ENCODE measurements around the gene HJURP.

HJURP gene

GRCh38 chr2:233816334-233816733 is 38.0 kb downstream of the HJURP start:
- Histone ChIP-seq H3K9ac (ENCODE audit: low read depth in 1 of 2, low read length in 2 of 2) (no peak overlapping the region), H3K4me1 (ENCODE audit: control insufficient read depth in 2 of 2, insufficient read depth in 2 of 2, low read length in 2 of 2) (no peaks in the 10 kb centered on the region), H3K27me3 (ENCODE audit: control insufficient read depth in 2 of 2, insufficient read depth in 2 of 2, low read length in 2 of 2) (peaks cover 0 to 2% of the 10 kb centered on the region in 2 donors), H3K9me3 (ENCODE audit: control insufficient read depth in 2 of 2, low read length in 2 of 2) (no peaks in the 10 kb centered on the region), H3K27ac (ENCODE audit: low read depth in 2 of 2, low read length in 2 of 2) (no peak overlapping the region), H3K4me3 (ENCODE audit: low read length in 2 of 2) (no peak overlapping the region), H3K36me3 (ENCODE audit: control insufficient read depth in 2 of 2, insufficient read depth in 2 of 2, low read length in 2 of 2) (no peaks in the 10 kb centered on the region)

GRCh38 chr2:233815861-233816260 is 38.5 kb downstream of the HJURP start:
- H3K4me3 ChIP-seq (ENCODE audit: low read length in 2 of 2) = no peak overlapping the region
- H3K4me1 ChIP-seq (ENCODE audit: control insufficient read depth in 2 of 2, insufficient read depth in 2 of 2, low read length in 2 of 2) = no peaks in the 10 kb centered on the region
- no peaks in the 10 kb centered on the region for H3K9me3 ChIP-seq (ENCODE audit: control insufficient read depth in 2 of 2, low read length in 2 of 2)
- H3K36me3 ChIP-seq (ENCODE audit: control insufficient read depth in 2 of 2, insufficient read depth in 2 of 2, low read length in 2 of 2) = no peaks in the 10 kb centered on the region
- H3K27me3 ChIP-seq (ENCODE audit: control insufficient read depth in 2 of 2, insufficient read depth in 2 of 2, low read length in 2 of 2) = peaks cover 0 to 2% of the 10 kb centered on the region in 2 donors
- H3K27ac ChIP-seq (ENCODE audit: low read depth in 2 of 2, low read length in 2 of 2) = no peak overlapping the region
- H3K9ac ChIP-seq (ENCODE audit: low read depth in 1 of 2, low read length in 2 of 2) = no peak overlapping the region

GRCh38 chr2:233814056-233814835 is 40.1 kb downstream of the HJURP start:
- Histone ChIP-seq H3K4me3 (ENCODE audit: low read length in 2 of 2) (no peak overlapping the region), H3K36me3 (ENCODE audit: control insufficient read depth in 2 of 2, insufficient read depth in 2 of 2, low read length in 2 of 2) (no peaks in the 10 kb centered on the region), H3K27ac (ENCODE audit: low read depth in 2 of 2, low read length in 2 of 2) (no peak overlapping the region), H3K9ac (ENCODE audit: low read depth in 1 of 2, low read length in 2 of 2) (no peak overlapping the region), H3K9me3 (ENCODE audit: control insufficient read depth in 2 of 2, low read length in 2 of 2) (no peaks in the 10 kb centered on the region), H3K4me1 (ENCODE audit: control insufficient read depth in 2 of 2, insufficient read depth in 2 of 2, low read length in 2 of 2) (no peaks in the 10 kb centered on the region), H3K27me3 (ENCODE audit: control insufficient read depth in 2 of 2, insufficient read depth in 2 of 2, low read length in 2 of 2) (peaks cover 0 to 2% of the 10 kb centered on the region in 2 donors)

- no peaks in the 10 kb centered on the region for H3K9me3 ChIP-seq (ENCODE audit: control insufficient read depth in 2 of 2, low read length in 2 of 2)
- peaks cover 0 to 4% of the 10 kb centered on the region in 2 donors for H3K27me3 ChIP-seq (ENCODE audit: control insufficient read depth in 2 of 2, insufficient read depth in 2 of 2, low read length in 2 of 2)
- no peak overlapping the region for H3K4me3 ChIP-seq (ENCODE audit: low read length in 2 of 2)
- H3K9ac ChIP-seq (ENCODE audit: low read depth in 1 of 2, low read length in 2 of 2) = no peak overlapping the region
- H3K4me1 ChIP-seq (ENCODE audit: control insufficient read depth in 2 of 2, insufficient read depth in 2 of 2, low read length in 2 of 2) = no peaks in the 10 kb centered on the region
- H3K36me3 ChIP-seq (ENCODE audit: control insufficient read depth in 2 of 2, insufficient read depth in 2 of 2, low read length in 2 of 2) = no peaks in the 10 kb centered on the region
- H3K27ac ChIP-seq (ENCODE audit: low read depth in 2 of 2, low read length in 2 of 2) = no peak overlapping the region
Measured at GRCh38 chr2:233813236-233814055, 40.9 kb downstream of the HJURP start.

GRCh38 chr2:233811732-233812131 is 42.6 kb downstream of the HJURP start:
- H3K4me3 ChIP-seq (ENCODE audit: low read length in 2 of 2) = no peak overlapping the region
- H3K4me1 ChIP-seq (ENCODE audit: control insufficient read depth in 2 of 2, insufficient read depth in 2 of 2, low read length in 2 of 2) = no peaks in the 10 kb centered on the region
- no peak overlapping the region for H3K9ac ChIP-seq (ENCODE audit: low read depth in 1 of 2, low read length in 2 of 2)
- no peaks in the 10 kb centered on the region for H3K9me3 ChIP-seq (ENCODE audit: control insufficient read depth in 2 of 2, low read length in 2 of 2)
- no peaks in the 10 kb centered on the region for H3K36me3 ChIP-seq (ENCODE audit: control insufficient read depth in 2 of 2, insufficient read depth in 2 of 2, low read length in 2 of 2)
- peaks cover 0 to 8% of the 10 kb centered on the region in 2 donors for H3K27me3 ChIP-seq (ENCODE audit: control insufficient read depth in 2 of 2, insufficient read depth in 2 of 2, low read length in 2 of 2)
- no peak overlapping the region for H3K27ac ChIP-seq (ENCODE audit: low read depth in 2 of 2, low read length in 2 of 2)

GRCh38 chr2:233811087-233811486 is 43.2 kb downstream of the HJURP start:
- no peak overlapping the region for H3K27ac ChIP-seq (ENCODE audit: low read depth in 2 of 2, low read length in 2 of 2)
- no peaks in the 10 kb centered on the region for H3K36me3 ChIP-seq (ENCODE audit: control insufficient read depth in 2 of 2, insufficient read depth in 2 of 2, low read length in 2 of 2)
- no peak overlapping the region for H3K4me3 ChIP-seq (ENCODE audit: low read length in 2 of 2)
- H3K4me1 ChIP-seq (ENCODE audit: control insufficient read depth in 2 of 2, insufficient read depth in 2 of 2, low read length in 2 of 2) = no peaks in the 10 kb centered on the region
- H3K9ac ChIP-seq (ENCODE audit: low read depth in 1 of 2, low read length in 2 of 2) = no peak overlapping the region
- peaks cover 0 to 8% of the 10 kb centered on the region in 2 donors for H3K27me3 ChIP-seq (ENCODE audit: control insufficient read depth in 2 of 2, insufficient read depth in 2 of 2, low read length in 2 of 2)
- no peaks in the 10 kb centered on the region for H3K9me3 ChIP-seq (ENCODE audit: control insufficient read depth in 2 of 2, low read length in 2 of 2)

- no peaks in the 10 kb centered on the region for H3K9me3 ChIP-seq (ENCODE audit: control insufficient read depth in 2 of 2, low read length in 2 of 2)
Measured at GRCh38 chr2:233810385-233810784, 44.0 kb downstream of the HJURP start.

GRCh38 chr2:233807966-233808935 is 46.1 kb downstream of the HJURP start:
- H3K36me3 ChIP-seq (ENCODE audit: control insufficient read depth in 2 of 2, insufficient read depth in 2 of 2, low read length in 2 of 2) = no peaks in the 10 kb centered on the region
- H3K4me1 ChIP-seq (ENCODE audit: control insufficient read depth in 2 of 2, insufficient read depth in 2 of 2, low read length in 2 of 2) = no peaks in the 10 kb centered on the region
- no peak overlapping the region for H3K27ac ChIP-seq (ENCODE audit: low read depth in 2 of 2, low read length in 2 of 2)
- H3K4me3 ChIP-seq (ENCODE audit: low read length in 2 of 2) = no peak overlapping the region
- H3K27me3 ChIP-seq (ENCODE audit: control insufficient read depth in 2 of 2, insufficient read depth in 2 of 2, low read length in 2 of 2) = peaks cover 5 to 8% of the 10 kb centered on the region in 2 donors
- no peaks in the 10 kb centered on the region for H3K9me3 ChIP-seq (ENCODE audit: control insufficient read depth in 2 of 2, low read length in 2 of 2)
- H3K9ac ChIP-seq (ENCODE audit: low read depth in 1 of 2, low read length in 2 of 2) = no peak overlapping the region

More at GRCh38 chr2:233810385-233810784, 44.0 kb downstream of the HJURP start:
- no peaks in the 10 kb centered on the region for H3K4me1 ChIP-seq (ENCODE audit: control insufficient read depth in 2 of 2, insufficient read depth in 2 of 2, low read length in 2 of 2)
- no peak overlapping the region for H3K27ac ChIP-seq (ENCODE audit: low read depth in 2 of 2, low read length in 2 of 2)
- H3K9ac ChIP-seq (ENCODE audit: low read depth in 1 of 2, low read length in 2 of 2) = no peak overlapping the region
- no peak overlapping the region for H3K4me3 ChIP-seq (ENCODE audit: low read length in 2 of 2)
- no peaks in the 10 kb centered on the region for H3K36me3 ChIP-seq (ENCODE audit: control insufficient read depth in 2 of 2, insufficient read depth in 2 of 2, low read length in 2 of 2)
- H3K27me3 ChIP-seq (ENCODE audit: control insufficient read depth in 2 of 2, insufficient read depth in 2 of 2, low read length in 2 of 2) = peaks cover 0 to 8% of the 10 kb centered on the region in 2 donors

GRCh38 chr2:233807215-233807865 is 47.0 kb downstream of the HJURP start:
- Histone ChIP-seq H3K27me3 (ENCODE audit: control insufficient read depth in 2 of 2, insufficient read depth in 2 of 2, low read length in 2 of 2) (peaks cover 8 to 9% of the 10 kb centered on the region in 2 donors), H3K9ac (ENCODE audit: low read depth in 1 of 2, low read length in 2 of 2) (no peak overlapping the region), H3K36me3 (ENCODE audit: control insufficient read depth in 2 of 2, insufficient read depth in 2 of 2, low read length in 2 of 2) (no peaks in the 10 kb centered on the region), H3K27ac (ENCODE audit: low read depth in 2 of 2, low read length in 2 of 2) (no peak overlapping the region), H3K4me1 (ENCODE audit: control insufficient read depth in 2 of 2, insufficient read depth in 2 of 2, low read length in 2 of 2) (no peaks in the 10 kb centered on the region), H3K9me3 (ENCODE audit: control insufficient read depth in 2 of 2, low read length in 2 of 2) (no peaks in the 10 kb centered on the region), H3K4me3 (ENCODE audit: low read length in 2 of 2) (no peak overlapping the region)

Data from mucosa of rectum (tissue), 2 donors.